ENCODE measurements around the gene FGF9.

Gene FGF9

GRCh38 chr13:21670883-21671619 is at the start of gene FGF9:
TSS of gene FGF9 (plus strand) at chr13:21671073. CDS start at chr13:21671913, 840 bp downstream.
- TF ChIP-seq TEAD4 (IDR thresholded peaks at IDR 0.05) (peak; percentile 38; the same call in 1 of the 2 replicates), TAF1 (IDR thresholded peaks at IDR 0.05; ENCODE audit: low read depth) (peak; percentile 39; the same call in 1 of the 2 replicates), TCF12 (IDR thresholded peaks at IDR 0.05; ENCODE audit: low read depth) (peak; percentile 80), RAD21 (IDR thresholded peaks at IDR 0.05; ENCODE audit: low read depth) (no peak; the same call in 1 of the 2 replicates), FOXM1 (IDR thresholded peaks at IDR 0.05; ENCODE audit: borderline replicate concordance, low read depth) (0 out of 2 replicates have a peak, but pooled peaks have one; percentile 21), ZBTB7A (IDR thresholded peaks at IDR 0.05; ENCODE audit: low read depth) (no peak), EP300 (IDR thresholded peaks at IDR 0.05; ENCODE audit: borderline replicate concordance) (0 out of 2 replicates have a peak, but pooled peaks have one; percentile 26), REST (IDR thresholded peaks at IDR 0.05; ENCODE audit: low read depth) (no peak), CREB1 (IDR thresholded peaks at IDR 0.05; ENCODE audit: low read depth) (no peak), YY1 (IDR thresholded peaks at IDR 0.05; ENCODE audit: low read depth) (0 out of 2 replicates have a peak, but pooled peaks have one; percentile 31), NFIC (IDR thresholded peaks at IDR 0.05) (peak; percentile 41; the same call in 1 of the 2 replicates), CEBPB (IDR thresholded peaks at IDR 0.05) (no peak), USF1 (IDR thresholded peaks at IDR 0.05) (no peak)
- TF ChIP-seq, protein P1, sequence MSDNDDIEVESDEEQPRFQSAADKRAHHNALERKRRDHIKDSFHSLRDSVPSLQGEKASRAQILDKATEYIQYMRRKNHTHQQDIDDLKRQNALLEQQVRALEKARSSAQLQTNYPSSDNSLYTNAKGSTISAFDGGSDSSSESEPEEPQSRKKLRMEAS (IDR thresholded peaks at IDR 0.05), result peak; percentile 84

DNA sequence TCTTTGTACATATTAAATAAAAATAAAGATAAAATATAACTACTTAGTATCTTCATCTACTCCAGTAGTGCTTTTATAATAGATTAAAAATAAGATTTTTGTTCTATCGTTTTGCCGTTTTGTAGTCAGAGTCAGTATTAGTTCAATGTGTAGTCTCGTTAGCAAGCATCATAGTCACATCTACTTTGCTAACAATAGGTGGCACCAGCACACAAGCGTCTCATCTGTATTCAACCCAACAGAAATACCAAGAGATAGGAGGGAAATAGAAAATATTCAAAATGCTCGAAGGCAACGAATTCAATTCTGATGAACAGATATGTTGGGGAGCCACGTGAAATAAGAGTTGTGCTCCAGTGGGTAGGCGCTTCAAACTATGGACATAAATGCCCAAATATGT is 45.5 kb upstream of the FGF9 start:
- TF ChIP-seq TAF1 (IDR thresholded peaks at IDR 0.05; ENCODE audit: low read depth), result no peak
- TF ChIP-seq TCF12 (IDR thresholded peaks at IDR 0.05; ENCODE audit: low read depth), result no peak
- TF ChIP-seq RAD21 (IDR thresholded peaks at IDR 0.05; ENCODE audit: low read depth), result peak; percentile 78
- no peak for TF ChIP-seq EP300 (IDR thresholded peaks at IDR 0.05; ENCODE audit: borderline replicate concordance)
- no peak for TF ChIP-seq ZBTB7A (IDR thresholded peaks at IDR 0.05; ENCODE audit: low read depth)

GRCh38 chr13:21632196-21632595 is 38.7 kb upstream of the FGF9 start:
- no peak for TF ChIP-seq TAF1 (IDR thresholded peaks at IDR 0.05; ENCODE audit: low read depth)
- TF ChIP-seq EP300 (IDR thresholded peaks at IDR 0.05; ENCODE audit: borderline replicate concordance), result no peak
- no peak for TF ChIP-seq USF1 (IDR thresholded peaks at IDR 0.05)
- TF ChIP-seq CREB1 (IDR thresholded peaks at IDR 0.05; ENCODE audit: low read depth), result no peak
- TF ChIP-seq FOXM1 (IDR thresholded peaks at IDR 0.05; ENCODE audit: borderline replicate concordance, low read depth), result no peak
- no peak for TF ChIP-seq YY1 (IDR thresholded peaks at IDR 0.05; ENCODE audit: low read depth)
- TF ChIP-seq TCF12 (IDR thresholded peaks at IDR 0.05; ENCODE audit: low read depth), result no peak
- no peak for TF ChIP-seq NFIC (IDR thresholded peaks at IDR 0.05)
- no peak for TF ChIP-seq ZBTB7A (IDR thresholded peaks at IDR 0.05; ENCODE audit: low read depth)
- no peak for TF ChIP-seq TEAD4 (IDR thresholded peaks at IDR 0.05)
- no peak for TF ChIP-seq EGR1 (IDR thresholded peaks at IDR 0.05)
- TF ChIP-seq, protein P1 (IDR thresholded peaks at IDR 0.05), result no peak

- TF ChIP-seq CREB1 (IDR thresholded peaks at IDR 0.05; ENCODE audit: low read depth) (no peak), TAF1 (IDR thresholded peaks at IDR 0.05; ENCODE audit: low read depth) (no peak), USF1 (IDR thresholded peaks at IDR 0.05) (no peak)
Measured at GRCh38 chr13:21636656-21637055, 34.2 kb upstream of the FGF9 start.

DNA sequence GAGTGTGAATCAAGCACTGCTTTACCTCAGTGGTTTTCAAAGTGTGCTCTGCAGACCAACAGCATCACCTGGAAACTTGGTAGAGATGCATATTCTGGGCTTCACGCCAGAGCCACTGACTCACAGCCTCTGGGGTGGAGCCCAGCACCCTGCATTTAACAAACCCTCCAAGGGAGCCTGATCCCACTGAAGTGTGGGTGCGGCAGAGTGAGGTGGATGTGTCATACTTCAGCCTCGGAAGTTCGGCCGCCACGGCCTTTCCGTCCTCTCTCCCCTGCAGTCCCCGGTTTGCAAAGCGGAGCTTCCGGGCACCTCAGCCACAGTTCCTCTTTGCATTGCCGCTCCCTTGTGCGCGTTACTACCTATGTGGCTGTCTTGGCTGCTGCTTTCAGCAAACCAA is 33.6 kb upstream of the FGF9 start:
- no peak for TF ChIP-seq REST (IDR thresholded peaks at IDR 0.05; ENCODE audit: low read depth)
- peak; percentile 92 for TF ChIP-seq NFIC (IDR thresholded peaks at IDR 0.05)
- peak; percentile 56 for TF ChIP-seq EP300 (IDR thresholded peaks at IDR 0.05; ENCODE audit: borderline replicate concordance)
- TF ChIP-seq CEBPB (IDR thresholded peaks at IDR 0.05), result no peak
- 0 out of 2 replicates have a peak, but pooled peaks have one; percentile 7 for TF ChIP-seq TEAD4 (IDR thresholded peaks at IDR 0.05)
- TF ChIP-seq EGR1 (IDR thresholded peaks at IDR 0.05), result no peak
- TF ChIP-seq YY1 (IDR thresholded peaks at IDR 0.05; ENCODE audit: low read depth), result 0 out of 2 replicates have a peak, but pooled peaks have one; percentile 43
- TF ChIP-seq, protein P1 (IDR thresholded peaks at IDR 0.05), result peak; percentile 45; the same call in 1 of the 2 replicates
- TF ChIP-seq TCF12 (IDR thresholded peaks at IDR 0.05; ENCODE audit: low read depth), result peak; percentile 77
- peak; percentile 58; the same call in 1 of the 2 replicates for TF ChIP-seq FOXM1 (IDR thresholded peaks at IDR 0.05; ENCODE audit: borderline replicate concordance, low read depth)
- TF ChIP-seq USF1 (IDR thresholded peaks at IDR 0.05), result peak; percentile 27; the same call in 1 of the 2 replicates
- TF ChIP-seq ZBTB7A (IDR thresholded peaks at IDR 0.05; ENCODE audit: low read depth), result no peak
- no peak for TF ChIP-seq CREB1 (IDR thresholded peaks at IDR 0.05; ENCODE audit: low read depth)
- TF ChIP-seq RAD21 (IDR thresholded peaks at IDR 0.05; ENCODE audit: low read depth), result no peak; the same call in 1 of the 2 replicates
- TF ChIP-seq TAF1 (IDR thresholded peaks at IDR 0.05; ENCODE audit: low read depth), result no peak
